Measurements from ENCODE around the gene SLC38A3.
"Not testable (repeated sequence)": the region's sequence is repeated elsewhere in the genome, so short reads cannot be mapped to it uniquely, and the experiment has no call there.

The SLC38A3 gene

DNA sequence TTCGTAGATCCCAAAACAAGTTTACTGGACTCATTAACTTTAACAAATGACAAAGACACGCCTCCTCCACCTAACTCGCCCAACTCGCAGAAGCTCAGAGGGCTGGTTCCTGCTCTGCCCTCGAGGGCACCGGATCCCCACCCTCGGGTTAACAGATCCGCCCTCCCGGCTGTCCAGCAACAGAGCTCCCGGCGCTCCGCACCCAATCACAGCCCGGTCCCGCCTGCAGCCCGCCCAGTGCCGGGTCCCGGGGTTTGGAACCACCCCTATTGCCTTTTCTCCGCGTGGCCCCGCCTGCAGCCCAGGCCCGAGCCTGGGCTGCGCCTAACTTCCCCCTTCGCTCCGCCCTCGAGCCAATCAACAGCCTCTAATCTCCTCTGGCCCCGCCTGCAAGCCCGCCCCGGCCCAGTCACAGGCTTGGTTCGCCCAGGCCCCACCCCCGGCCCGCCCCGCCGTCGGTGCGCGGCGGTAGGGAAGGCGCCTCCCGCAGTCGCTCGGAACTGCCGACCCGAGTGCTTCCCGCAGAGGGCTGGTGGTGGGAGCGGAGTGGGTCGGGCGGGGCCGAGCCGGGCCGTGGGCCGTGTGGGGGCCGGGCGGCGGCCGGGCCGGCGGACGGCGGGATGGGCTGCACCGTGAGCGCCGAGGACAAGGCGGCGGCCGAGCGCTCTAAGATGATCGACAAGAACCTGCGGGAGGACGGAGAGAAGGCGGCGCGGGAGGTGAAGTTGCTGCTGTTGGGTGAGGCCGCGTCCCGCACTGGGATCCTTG, 30.8 kb downstream of the SLC38A3 start, which contains the start of gene GNAI2:
Gene GNAI2 (plus strand): TSS at position 489 of the 768 bp plus-strand sequence. CDS start 132 bp downstream, at position 621.
- peak; percentile 78 for DNase-seq

DNA sequence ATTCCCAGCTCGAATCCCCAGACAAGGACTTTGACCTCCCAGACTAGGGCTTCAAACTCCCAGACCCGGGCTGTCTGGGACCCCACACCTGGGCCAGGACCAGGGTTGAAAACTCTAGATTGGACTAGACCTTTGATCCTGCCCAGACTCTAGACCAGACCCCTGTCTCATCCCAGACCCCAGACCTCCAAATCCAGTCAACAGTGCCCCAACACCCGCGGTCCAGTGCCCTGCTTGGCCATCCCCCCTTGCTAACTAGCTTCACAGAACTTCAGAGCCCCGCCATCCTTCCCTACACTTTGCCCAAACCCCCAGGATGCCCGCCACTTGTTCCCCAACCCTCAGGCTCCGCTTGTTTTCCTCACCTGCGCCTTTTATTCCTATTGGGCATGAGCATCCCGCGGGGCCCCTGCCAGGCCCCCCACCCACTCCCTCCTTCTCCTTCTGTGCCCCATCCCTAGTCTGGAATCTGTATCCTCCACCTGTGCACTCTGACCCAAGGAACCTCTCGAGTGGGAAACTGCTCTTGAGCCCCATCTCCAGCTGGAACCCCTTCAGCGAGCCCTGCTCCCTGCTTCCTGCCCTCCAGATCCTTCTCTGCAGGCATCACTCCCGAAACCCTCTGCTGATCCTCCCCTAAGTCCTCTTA, 31.5 kb downstream of the SLC38A3 start:
- no peak for DNase-seq

DNA sequence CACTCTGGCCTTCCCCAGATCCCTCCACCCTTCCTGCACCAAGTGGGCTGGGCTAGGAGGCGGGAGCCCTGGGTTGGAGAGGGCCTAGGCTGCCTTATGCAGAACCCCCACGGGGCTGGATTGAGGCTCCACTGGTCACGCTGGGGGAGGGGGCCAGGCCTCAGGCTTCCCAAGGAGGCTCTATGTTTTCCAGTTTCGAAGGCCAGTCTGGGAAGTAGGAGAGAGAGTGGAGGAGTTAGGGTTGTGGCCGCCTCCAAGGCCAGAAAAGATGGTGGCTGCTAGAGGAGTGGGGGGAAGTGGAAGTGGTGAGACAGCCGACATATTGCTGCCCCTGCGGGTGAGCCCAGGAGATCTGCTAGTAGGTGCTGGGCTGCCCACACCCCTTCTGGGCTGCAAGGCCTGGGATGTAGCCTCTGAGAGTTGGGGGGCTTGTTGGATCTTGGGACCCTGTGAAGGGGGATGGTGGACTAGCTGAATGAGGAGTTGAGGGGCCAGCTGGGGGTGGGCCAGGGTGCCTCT, 32.1 kb downstream of the SLC38A3 start:
- DNase-seq = no peak

DNA sequence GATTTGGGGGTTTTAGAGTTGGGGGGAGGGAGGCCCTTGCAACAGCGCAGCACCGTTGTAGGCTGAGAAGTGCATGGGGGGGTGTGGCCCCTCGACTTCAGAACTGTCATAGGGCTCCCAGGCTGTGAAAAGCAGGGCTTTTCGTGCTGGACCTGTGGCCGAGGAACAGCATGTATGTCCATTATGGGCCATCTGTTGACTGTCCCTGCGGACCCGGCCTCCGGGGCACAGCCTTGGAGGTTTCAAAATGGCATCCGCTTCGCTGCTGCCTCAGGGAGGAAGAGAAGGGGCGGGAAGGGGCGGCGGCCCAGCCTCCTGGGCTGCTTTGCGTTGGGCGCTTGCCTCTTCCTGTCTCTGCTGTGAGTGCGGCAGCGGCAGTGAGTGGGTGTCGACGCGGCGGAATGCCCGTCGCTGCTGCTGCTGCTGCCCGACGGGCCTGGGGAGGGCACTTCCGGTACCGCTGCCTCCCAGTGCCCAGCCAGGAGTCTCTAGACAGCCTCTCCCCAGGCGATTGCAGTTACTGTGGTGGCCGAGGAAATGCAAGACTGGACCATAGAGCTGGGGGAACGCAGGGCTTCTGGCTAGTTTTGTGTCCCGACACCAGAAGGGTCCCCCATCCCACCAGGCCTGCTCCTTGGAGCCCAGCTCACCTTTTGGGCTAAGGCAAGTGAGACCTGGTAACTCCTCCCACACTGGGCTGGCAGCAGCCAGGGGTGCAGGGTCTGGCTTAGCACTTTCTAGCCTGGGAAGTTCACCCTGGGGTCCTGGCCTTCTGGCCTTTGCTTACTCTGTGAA, 32.9 kb downstream of the SLC38A3 start:
- DNase-seq = no peak

DNA sequence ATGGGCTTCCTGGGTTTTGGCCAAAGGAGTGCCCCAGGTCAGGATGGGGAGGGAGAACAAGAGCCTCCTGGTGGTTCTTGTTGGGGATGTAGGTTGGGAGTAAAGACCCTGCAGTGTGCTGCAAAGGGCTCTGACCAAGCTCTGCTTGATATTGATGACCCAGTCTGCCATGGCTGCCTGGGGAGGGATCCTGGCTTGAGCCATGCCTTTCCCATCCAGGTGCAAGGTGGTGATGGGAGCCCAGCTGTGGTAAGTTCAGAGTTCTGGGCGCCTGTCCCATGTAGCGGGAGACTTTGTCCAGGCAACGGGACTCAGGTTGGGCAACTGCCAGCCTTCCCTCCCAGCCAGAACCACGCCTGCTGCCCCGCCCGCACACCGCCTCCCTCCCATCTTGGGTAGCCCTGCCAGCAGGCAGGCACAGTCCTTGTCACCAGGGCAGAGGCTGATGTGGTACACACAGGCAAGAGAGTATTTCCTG, 33.5 kb downstream of the SLC38A3 start:
- DNase-seq = no peak

DNA sequence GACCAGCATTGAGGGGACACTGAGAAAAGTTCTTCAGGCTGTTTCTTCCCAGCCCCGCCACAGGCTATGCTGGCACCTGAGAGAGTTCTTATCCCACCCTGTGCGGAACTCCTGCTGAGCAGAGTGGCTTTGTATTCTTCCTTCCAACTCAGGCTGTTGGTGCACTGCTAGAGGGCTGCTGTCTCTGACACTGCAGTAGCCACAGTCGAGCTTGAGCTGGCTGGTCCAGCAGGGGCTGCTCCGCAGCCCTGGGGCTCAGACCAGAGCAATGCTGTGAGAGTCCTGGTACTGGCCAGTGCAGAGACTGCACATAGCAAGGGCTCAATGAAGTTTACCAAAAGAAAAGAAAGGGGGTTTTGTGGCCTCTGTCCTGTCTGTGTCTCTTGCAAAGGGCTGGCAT, 34.6 kb downstream of the SLC38A3 start:
- no peak for DNase-seq

DNA sequence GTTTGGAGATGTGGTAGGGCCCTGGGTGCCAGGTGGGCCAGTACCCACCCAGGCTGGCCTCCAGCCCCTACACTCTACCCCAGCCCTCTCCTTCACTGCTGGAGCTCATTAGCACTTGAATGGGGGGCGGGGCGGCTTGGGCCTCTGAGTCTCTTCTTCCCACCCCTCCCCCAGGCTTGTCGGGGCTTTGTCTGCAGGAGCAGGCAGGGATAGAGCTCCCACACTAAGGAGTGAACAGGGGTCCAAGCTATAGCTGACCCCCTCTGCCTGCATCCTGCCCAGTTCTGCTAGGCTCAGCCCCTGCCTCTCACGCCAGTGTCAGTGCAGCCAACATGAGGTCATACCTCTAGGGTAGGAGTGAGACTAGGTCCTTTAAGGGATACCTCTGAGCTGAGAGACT, 36.1 kb downstream of the SLC38A3 start:
- DNase-seq = no peak

DNA sequence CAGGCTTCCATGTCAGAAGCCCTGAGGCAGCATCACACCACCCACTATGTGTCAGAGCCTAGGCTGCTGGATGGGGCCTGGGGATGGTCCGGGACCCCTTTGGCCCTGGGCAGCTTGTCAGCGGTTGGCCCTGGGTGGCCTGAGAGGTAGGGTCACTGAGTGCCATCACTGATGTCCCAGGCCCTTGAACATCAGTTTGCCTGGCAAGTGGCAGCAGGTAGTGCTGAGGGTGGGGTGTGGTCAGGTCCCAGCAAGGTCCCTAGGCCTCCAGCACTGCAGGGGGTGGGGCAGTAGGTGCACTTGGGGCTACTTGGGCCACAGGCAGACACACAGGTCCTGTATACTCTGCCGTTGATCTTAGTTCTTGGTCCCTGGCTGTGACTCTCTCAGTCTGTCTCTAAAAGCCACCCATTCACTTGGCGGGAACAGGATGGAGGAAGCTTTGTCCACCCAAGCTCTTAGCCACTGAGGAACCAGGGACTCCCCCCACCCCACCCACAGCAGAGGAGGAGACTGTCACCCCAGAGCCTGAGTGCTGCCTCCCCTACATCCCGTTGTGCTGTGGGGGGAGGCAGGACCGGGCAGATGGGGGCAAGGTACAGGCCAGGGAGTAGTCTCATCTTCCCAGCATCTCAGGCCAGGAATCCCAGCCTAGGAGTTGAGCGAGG, 36.8 kb downstream of the SLC38A3 start:
- no peak for DNase-seq

DNA sequence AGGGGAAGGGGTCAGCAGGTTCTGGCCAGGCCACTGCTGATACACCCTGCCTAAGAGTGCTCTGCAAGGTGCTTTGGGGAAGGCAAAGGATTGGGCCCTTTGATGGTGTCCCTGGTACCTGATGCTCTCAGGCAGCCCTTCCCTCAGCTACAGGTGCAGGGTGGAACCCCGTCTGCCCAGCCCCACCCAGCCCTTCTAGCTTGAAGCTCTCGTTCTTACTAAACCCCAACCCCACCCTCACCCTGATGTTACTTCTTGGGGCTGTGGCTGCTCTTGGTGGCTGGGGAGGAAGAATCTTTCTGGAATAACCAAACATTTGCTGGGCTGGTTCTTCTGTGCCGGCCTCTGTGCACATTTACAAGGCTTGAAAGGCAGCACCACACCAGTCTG, 37.3 kb downstream of the SLC38A3 start:
- DNase-seq = no peak

DNA sequence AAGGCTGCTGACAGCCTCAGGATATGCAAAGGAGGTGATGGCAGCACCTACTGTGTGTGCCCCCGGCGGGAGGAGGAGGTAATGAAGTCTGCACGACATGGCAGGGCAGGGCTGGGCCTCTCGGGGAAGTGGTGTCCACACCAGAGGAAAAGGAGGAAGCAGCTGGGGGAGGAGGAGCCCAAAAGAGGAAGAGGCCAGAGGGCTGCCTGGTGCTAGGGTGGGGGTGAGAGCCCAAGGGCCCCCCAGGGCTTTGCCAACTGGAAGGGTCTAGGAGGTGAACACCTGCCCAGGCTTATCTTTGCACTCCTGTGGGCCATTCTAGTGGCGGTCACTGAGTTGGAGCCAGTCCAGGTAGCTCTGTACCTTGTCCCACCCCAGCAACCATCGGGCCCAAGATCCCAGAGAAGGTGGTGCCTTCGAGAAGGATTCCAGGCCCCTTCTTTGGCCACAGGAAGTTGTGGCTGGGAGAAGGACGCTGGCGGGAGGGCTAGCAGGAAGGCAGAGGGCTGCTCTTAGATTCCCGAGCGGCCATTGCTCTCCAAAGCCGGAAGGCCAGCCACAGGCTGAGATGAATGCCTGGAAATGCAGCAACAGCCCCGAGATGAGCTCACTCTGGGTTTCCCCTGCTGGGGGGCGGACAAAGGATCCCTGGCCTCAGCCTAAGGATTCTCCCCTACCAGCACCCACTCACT, 37.9 kb downstream of the SLC38A3 start:
- DNase-seq = no peak

DNA sequence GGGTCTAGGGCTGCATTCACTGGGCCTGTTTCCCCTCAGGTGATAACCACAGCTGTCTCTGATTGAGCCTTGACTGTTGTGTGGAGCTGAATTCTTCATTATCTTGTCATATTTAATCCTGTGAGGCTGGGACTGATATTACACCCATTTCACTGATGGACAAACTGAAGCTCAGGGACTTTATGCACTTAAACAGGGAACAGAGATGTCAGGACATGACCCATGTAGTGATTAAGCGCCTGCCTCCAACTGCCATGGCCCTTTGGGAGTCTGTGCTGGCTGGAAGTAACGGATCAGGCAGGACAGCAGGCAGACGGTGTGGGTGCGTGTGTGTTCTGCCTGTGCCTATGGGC, 38.4 kb downstream of the SLC38A3 start:
- no peak for DNase-seq

DNA sequence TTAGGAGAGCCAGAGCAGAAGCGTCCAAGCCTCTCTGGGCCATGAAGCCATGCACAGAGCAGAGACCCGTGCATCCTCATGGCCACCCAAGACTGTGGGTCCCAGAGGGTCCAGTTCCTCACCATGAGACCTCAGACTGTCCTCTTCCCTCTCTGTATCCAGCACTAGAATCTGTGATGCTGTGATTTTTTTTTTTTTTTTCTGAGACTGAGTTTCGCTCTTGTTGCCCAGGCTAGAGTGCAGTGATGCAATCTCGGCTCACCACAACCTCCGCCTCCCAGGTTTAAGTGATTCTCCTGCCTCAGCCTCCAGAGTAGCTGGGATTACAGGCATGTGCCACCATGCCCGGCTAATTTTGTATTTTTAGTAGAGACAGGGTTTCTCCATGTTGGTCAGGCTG, 39.7 kb downstream of the SLC38A3 start:
- DNase-seq = not testable (repeated sequence)

DNA sequence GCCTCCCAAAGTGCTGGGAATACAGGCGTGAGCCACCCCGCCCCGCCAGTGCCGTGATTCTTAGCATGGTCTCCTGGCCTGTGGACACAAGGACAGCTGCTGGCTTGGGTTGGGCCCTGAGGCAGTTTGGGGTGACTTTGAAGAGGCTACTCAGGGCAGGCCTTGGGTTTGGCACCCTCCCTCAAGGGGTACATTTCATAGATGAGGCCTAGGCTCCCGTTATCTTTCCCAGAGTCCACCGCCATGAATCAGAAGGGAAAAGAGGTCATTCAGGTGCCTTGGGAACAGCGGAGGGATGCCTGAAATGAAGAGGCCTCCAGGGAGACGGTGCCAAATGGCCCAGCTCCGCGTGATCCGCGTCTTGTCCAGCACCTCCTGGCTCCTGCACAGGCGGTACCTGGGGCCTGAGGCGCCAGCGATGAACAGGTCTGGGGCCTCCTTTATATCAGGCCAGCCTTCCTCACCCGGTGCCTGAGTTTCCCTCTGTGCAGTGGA, 40.2 kb downstream of the SLC38A3 start:
- no peak for DNase-seq

DNA sequence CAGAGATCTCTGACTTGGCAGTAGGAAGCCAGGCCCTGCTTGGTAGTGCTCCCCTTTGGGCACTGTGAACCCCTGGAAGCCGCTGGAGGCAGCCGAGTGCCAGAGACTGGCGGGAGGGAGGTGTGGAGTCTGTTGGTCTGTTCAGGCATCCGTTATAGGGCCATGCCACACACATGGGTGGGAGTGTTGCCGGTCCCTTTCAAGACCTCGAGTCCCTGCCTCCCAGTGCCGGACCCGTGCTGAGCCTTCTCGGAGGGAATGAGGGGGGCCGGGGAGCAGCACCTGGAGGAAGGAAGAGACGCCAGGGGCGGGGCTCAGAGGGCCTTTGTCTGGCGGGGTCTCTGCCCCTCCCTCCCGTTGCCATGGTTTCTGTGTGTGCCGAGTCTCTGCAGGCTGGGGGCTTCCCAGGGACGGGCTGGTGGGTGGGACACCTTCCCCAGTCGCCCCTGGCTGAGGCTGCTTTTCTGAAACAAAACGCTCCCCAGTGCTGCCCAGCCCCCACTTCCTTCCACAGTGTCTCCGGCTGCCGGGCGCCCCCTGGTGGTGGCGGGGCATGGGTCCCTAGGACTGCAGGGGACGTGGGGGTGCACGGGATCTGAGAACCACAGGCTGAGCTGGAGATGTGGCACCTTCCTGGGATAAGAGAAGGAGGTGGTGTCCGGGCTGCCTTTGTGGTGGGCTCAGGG, 40.9 kb downstream of the SLC38A3 start:
- no peak for DNase-seq

DNA sequence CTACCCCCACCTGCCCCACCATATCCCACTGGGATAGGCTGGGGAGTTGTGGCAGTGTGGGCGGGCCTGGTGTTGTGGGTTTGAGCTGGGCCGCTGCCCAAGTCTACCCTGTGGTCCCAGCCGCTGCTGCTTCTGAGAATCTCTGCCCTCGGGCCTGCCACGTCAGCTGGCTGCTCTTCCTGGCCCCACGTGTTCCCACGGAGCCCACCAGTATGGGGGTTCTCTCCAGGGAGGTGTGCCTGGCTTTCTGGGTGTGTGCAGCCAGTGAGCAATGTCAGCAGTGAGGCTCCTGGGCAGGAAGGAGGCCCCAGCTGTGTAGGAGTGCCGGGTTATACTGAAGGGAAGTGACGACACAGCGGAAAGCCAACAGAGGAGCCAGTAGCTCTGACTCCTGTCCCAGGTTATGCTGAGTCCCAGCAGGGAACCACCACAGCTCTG, 41.5 kb downstream of the SLC38A3 start:
- DNase-seq = no peak

DNA sequence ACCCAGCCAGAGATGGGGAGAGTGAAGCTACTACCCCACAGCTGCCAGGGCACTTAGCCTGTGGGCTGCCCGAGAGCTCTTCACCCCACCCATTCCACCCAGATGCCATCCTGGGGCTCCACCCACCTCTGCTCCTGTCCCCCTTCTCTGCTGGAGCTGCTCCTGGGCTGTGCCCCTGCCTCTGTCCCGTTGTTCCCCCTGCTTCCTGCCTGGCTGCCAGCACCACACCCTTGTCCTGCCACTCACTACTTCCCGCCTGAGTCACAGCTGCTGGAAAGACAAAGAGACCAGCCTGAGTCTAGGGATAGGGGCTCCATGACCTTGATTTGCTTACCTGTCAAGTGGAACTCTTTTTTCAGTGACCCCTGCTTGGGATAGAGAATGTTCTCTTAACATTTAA, 43.3 kb downstream of the SLC38A3 start:
- DNase-seq = no peak

DNA sequence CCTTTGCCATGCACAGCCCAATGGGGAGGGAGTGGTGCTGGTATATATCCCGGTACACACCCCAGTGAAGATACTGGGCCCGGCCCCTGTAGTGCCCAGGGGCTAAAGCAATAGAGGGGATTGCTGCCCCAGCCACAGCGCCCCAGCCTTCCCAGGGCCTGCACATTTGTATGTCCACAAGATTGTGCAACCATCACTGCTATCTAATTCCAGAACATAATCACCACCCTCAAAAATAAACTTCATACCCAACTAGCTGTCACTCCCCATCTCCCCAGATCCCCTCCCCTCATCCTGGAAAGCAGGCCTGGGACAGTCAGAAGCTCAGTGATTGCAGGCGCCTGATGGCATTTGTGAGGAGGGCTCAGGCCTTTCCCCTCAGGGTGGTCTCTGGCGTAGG, 44.4 kb downstream of the SLC38A3 start:
- DNase-seq = no peak

DNA sequence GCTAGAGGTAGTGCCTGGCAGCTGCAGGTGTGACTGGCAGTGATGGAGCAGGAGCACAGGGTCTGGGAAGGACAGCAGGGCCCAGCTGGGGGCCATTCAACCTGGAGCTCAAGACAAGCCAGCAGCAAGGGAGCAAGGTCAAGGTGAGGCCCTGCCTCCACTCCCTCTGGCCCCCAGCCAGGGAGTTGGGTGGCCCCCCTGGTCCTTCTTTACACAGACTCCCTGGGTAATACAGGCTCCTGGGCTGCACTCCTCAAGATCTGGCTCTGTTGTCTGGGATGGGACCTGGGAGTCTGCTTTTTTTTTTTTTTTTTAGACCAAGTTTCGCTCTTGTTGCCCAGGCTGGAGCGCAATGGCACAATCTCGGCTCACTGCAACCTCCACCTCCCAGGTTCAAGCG, 45.4 kb downstream of the SLC38A3 start:
- no peak for DNase-seq

DNA sequence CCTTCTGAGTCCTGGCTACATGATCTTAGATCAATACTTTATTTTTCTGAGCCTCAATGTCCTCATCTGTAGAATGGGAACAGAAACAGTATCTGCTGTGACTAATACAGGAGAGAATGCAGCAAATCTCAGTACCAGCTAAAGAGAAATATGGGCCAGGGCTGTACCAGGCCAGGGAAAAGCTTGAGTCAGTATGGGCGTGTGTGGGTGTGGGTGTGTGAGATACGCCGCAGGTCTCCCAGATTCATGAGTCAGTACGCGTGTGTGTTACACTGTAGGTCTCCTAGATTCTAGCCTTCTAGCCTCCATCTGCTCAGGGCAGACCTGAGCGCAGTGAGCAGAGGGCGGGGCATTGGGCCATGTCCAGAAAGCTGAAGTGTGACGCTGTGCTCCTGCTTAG, 46.1 kb downstream of the SLC38A3 start:
- no peak for DNase-seq

DNA sequence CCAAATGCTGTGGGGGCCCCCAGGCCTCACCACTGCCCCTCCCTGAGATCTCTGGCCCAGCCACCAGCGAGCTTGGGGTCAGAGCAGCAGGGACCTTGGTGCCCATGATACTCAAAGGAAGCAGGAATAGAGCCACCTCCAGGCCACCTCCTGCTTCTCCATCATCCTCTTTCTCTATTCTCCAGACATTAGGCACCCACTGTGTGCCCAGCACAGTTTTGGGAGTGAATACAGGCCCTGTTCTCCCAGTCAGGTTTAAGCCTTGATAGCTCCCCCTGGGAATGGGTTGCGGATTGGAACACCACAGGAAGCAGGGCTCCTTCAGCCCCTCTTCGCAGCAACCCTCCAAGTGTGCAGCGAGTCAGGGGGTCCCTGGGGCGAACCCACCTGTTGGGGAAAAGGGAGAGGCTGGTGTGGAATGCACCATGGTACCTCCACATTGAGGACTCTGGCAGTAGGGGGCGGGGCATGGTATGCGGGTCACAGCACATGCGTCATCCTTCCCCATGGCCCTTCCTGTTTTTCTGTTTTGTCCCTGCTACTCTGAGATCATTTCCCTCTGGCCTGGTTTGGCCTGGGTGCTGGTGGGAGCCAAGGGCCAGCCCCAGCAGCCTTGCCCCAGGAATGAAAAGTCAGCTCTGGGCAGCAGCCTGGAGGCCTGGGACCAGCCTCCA, 49.6 kb downstream of the SLC38A3 start:
- no peak for DNase-seq

DNA sequence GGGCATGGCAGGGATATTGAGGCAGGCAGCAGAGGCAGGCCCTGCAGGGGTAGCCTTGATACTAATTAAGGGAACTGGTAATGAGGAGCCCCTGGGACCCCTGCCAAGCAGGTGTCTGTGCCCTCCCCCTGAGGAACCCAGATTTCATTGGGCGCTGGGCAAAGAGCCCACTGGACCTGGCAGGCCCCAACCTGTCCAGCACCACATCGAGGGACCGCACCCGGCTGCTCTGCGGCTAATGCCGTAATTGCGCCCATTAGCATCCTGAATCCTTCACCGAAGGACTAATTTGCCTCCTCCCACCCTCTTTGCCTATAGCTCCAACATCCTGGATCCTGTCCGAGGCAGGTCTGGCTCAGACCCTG, 50.2 kb downstream of the SLC38A3 start:
- DNase-seq = no peak
